ENCODE measurements around the gene ADAM17.

Gene ADAM17

GRCh38 chr2:9524291-9524690 is 31.3 kb downstream of the ADAM17 start:
- no peak overlapping the region for H3K4me2 ChIP-seq (ENCODE audit: insufficient read depth, low read length, poor library complexity, severe bottlenecking)
- H3K27me3 ChIP-seq (ENCODE audit: control insufficient read depth in 3 of 3, insufficient read depth in 3 of 3, low read depth in 1 of 3, low read length in 3 of 3): no peaks in the 10 kb centered on the region
- H3K4ac ChIP-seq (ENCODE audit: low read length): no peak overlapping the region
- H3K4me3 ChIP-seq (ENCODE audit: low read length in 2 of 2): no peak overlapping the region
- H2BK15ac ChIP-seq (ENCODE audit: low read length): no peak overlapping the region
- H2AK5ac ChIP-seq (ENCODE audit: low read depth, low read length): no peak overlapping the region
- no peak overlapping the region for H3K23ac ChIP-seq (ENCODE audit: low read depth, low read length, poor library complexity)
- H3K27ac ChIP-seq (replicated peaks; ENCODE audit: low read length): no peak overlapping the region
- H4K91ac ChIP-seq (ENCODE audit: low read depth, low read length, poor library complexity): no peak overlapping the region
- no peak overlapping the region for H3K14ac ChIP-seq (ENCODE audit: low read length)
- H2BK5ac ChIP-seq (ENCODE audit: low read length): no peak overlapping the region
- H3K9ac ChIP-seq (ENCODE audit: low read depth, low read length, poor library complexity): no peak overlapping the region
- H2BK120ac ChIP-seq (ENCODE audit: low read depth, low read length): no peak overlapping the region
- H4K8ac ChIP-seq (ENCODE audit: low read depth, low read length): no peak overlapping the region
- WGBS, 2 donors (ENCODE audit: extremely low coverage in 2 of 2, insufficient read length in 2 of 2, insufficient replicate concordance in 1 of 2): no CpG with 5 or more reads among the region's 8 CpGs
- H3K36me3 ChIP-seq (replicated peaks in 1 of 2; ENCODE audit: control insufficient read depth in 2 of 2, insufficient read depth in 2 of 2, low read length in 2 of 2): peaks cover 7 to 95% of the 10 kb centered on the region in 2 donors
- H3K18ac ChIP-seq (ENCODE audit: low read length): no peak overlapping the region
- H3K79me1 ChIP-seq (ENCODE audit: low read depth, low read length): no peaks in the 10 kb centered on the region
- no peaks in the 10 kb centered on the region for H3K4me1 ChIP-seq (ENCODE audit: control insufficient read depth in 2 of 2, insufficient read depth in 1 of 2, low read depth in 1 of 2, low read length in 2 of 2)
- no peak overlapping the region for H2AFZ ChIP-seq (ENCODE audit: low read length)
- no peak for DNase-seq (ENCODE audit: low spot score)
- no peak overlapping the region for H2BK12ac ChIP-seq (ENCODE audit: low read length)
- H3K9me3 ChIP-seq (replicated peaks in 1 of 2; ENCODE audit: control insufficient read depth in 2 of 2, insufficient read depth in 1 of 2, low read depth in 1 of 2, low read length in 2 of 2): peaks cover 0 to 6% of the 10 kb centered on the region in 2 donors

GRCh38 chr2:9519250-9519649 is 36.4 kb downstream of the ADAM17 start:
- Histone ChIP-seq H4K8ac (ENCODE audit: low read depth, low read length) (no peak overlapping the region), H3K18ac (ENCODE audit: low read length) (no peak overlapping the region), H3K9ac (ENCODE audit: low read depth, low read length, poor library complexity) (no peak overlapping the region), H3K9me3 (replicated peaks in 1 of 2; ENCODE audit: control insufficient read depth in 2 of 2, insufficient read depth in 1 of 2, low read depth in 1 of 2, low read length in 2 of 2) (peaks cover 0 to 6% of the 10 kb centered on the region in 2 donors), H3K4me3 (ENCODE audit: low read length in 2 of 2) (no peak overlapping the region), H3K4me2 (ENCODE audit: insufficient read depth, low read length, poor library complexity, severe bottlenecking) (no peak overlapping the region), H4K91ac (ENCODE audit: low read depth, low read length, poor library complexity) (no peak overlapping the region), H3K27me3 (ENCODE audit: control insufficient read depth in 3 of 3, insufficient read depth in 3 of 3, low read depth in 1 of 3, low read length in 3 of 3) (no peaks in the 10 kb centered on the region), H3K79me1 (ENCODE audit: low read depth, low read length) (peaks cover 2% of the 10 kb centered on the region), H2BK120ac (ENCODE audit: low read depth, low read length) (no peak overlapping the region), H3K4me1 (ENCODE audit: control insufficient read depth in 2 of 2, insufficient read depth in 1 of 2, low read depth in 1 of 2, low read length in 2 of 2) (no peaks in the 10 kb centered on the region), H3K14ac (ENCODE audit: low read length) (no peak overlapping the region), H2AFZ (ENCODE audit: low read length) (no peak overlapping the region), H3K4ac (ENCODE audit: low read length) (no peak overlapping the region), H2BK5ac (ENCODE audit: low read length) (no peak overlapping the region), H3K27ac (replicated peaks; ENCODE audit: low read length) (no peak overlapping the region), H2BK12ac (ENCODE audit: low read length) (no peak overlapping the region), H2BK15ac (ENCODE audit: low read length) (no peak overlapping the region), H3K36me3 (replicated peaks in 1 of 2; ENCODE audit: control insufficient read depth in 2 of 2, insufficient read depth in 2 of 2, low read length in 2 of 2) (peaks cover 15 to 92% of the 10 kb centered on the region in 2 donors), H3K23ac (ENCODE audit: low read depth, low read length, poor library complexity) (no peak overlapping the region), H2AK5ac (ENCODE audit: low read depth, low read length) (no peak overlapping the region)
- no CpG with 5 or more reads among the region's 2 CpGs for WGBS, 2 donors (ENCODE audit: extremely low coverage in 2 of 2, insufficient read length in 2 of 2, insufficient replicate concordance in 1 of 2)
- DNase-seq (ENCODE audit: low spot score): no peak

DNA sequence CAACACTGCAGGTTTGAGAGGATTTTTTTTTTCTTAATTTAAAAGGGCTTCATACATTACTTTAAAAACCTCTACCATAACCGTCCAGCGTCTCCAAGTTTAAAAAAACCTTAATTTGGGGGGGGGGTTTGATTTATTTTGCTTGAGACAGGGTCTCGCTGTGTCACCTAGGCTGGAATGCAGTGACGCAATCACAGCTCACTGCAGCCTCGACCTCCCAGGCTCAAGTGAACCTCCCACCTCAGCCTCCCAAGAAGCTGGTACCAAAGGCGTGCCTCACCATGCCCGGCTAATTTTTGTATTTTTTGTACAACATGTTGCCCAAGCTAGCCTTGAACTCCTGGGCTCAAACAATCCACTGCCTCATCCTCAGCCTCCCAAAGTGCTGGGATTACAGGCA is 36.9 kb downstream of the ADAM17 start:
- WGBS, 2 donors (ENCODE audit: extremely low coverage in 2 of 2, insufficient read length in 2 of 2, insufficient replicate concordance in 1 of 2): no CpG with 5 or more reads among the region's 7 CpGs
- Histone ChIP-seq H3K36me3 (replicated peaks in 1 of 2; ENCODE audit: control insufficient read depth in 2 of 2, insufficient read depth in 2 of 2, low read length in 2 of 2) (peaks cover 15 to 88% of the 10 kb centered on the region in 2 donors), H3K27me3 (ENCODE audit: control insufficient read depth in 3 of 3, insufficient read depth in 3 of 3, low read depth in 1 of 3, low read length in 3 of 3) (no peaks in the 10 kb centered on the region)

DNA sequence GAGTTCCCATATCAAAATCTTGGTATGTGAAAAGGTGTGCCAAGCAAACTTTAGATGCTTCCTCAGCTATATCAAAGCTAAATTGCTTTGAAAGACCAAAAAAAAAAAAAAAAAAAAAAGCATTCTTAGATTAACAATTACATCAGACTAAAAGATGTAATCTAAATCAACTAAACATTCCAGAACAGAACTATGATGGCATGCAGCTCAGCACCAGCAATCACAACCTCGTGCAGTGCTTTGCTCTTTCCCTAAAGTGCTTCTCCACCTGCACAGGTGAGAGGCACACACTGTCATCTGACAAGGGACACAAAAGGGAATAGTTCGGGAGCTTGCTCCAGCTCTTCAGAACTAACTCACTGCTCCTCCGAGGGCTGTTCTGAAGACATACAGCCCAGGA is 37.5 kb downstream of the ADAM17 start:
- Histone ChIP-seq H3K27me3 (ENCODE audit: control insufficient read depth in 3 of 3, insufficient read depth in 3 of 3, low read depth in 1 of 3, low read length in 3 of 3) (no peaks in the 10 kb centered on the region), H4K91ac (ENCODE audit: low read depth, low read length, poor library complexity) (no peak overlapping the region), H3K9ac (ENCODE audit: low read depth, low read length, poor library complexity) (no peak overlapping the region), H3K9me3 (replicated peaks in 1 of 2; ENCODE audit: control insufficient read depth in 2 of 2, insufficient read depth in 1 of 2, low read depth in 1 of 2, low read length in 2 of 2) (peaks cover 0 to 6% of the 10 kb centered on the region in 2 donors), H3K18ac (ENCODE audit: low read length) (no peak overlapping the region), H2AK5ac (ENCODE audit: low read depth, low read length) (no peak overlapping the region), H2BK120ac (ENCODE audit: low read depth, low read length) (no peak overlapping the region), H3K4me2 (ENCODE audit: insufficient read depth, low read length, poor library complexity, severe bottlenecking) (no peak overlapping the region), H3K23ac (ENCODE audit: low read depth, low read length, poor library complexity) (no peak overlapping the region), H2BK5ac (ENCODE audit: low read length) (no peak overlapping the region), H3K36me3 (replicated peaks in 1 of 2; ENCODE audit: control insufficient read depth in 2 of 2, insufficient read depth in 2 of 2, low read length in 2 of 2) (peaks cover 18 to 88% of the 10 kb centered on the region in 2 donors), H3K4me3 (ENCODE audit: low read length in 2 of 2) (no peak overlapping the region), H2AFZ (ENCODE audit: low read length) (no peak overlapping the region), H3K4ac (ENCODE audit: low read length) (no peak overlapping the region), H2BK12ac (ENCODE audit: low read length) (no peak overlapping the region), H4K8ac (ENCODE audit: low read depth, low read length) (no peak overlapping the region), H2BK15ac (ENCODE audit: low read length) (no peak overlapping the region), H3K27ac (replicated peaks; ENCODE audit: low read length) (no peak overlapping the region), H3K14ac (ENCODE audit: low read length) (no peak overlapping the region), H3K79me1 (ENCODE audit: low read depth, low read length) (peaks cover 2% of the 10 kb centered on the region), H3K4me1 (ENCODE audit: control insufficient read depth in 2 of 2, insufficient read depth in 1 of 2, low read depth in 1 of 2, low read length in 2 of 2) (no peaks in the 10 kb centered on the region)
- DNase-seq (ENCODE audit: low spot score): no peak
- WGBS, 2 donors (ENCODE audit: extremely low coverage in 2 of 2, insufficient read length in 2 of 2, insufficient replicate concordance in 1 of 2): no CpG with 5 or more reads among the region's 3 CpGs

More for the DNA sequence above, 36.9 kb downstream of the ADAM17 start:
- Histone ChIP-seq H2BK5ac (ENCODE audit: low read length) (no peak overlapping the region), H3K4me2 (ENCODE audit: insufficient read depth, low read length, poor library complexity, severe bottlenecking) (no peak overlapping the region), H3K4me3 (ENCODE audit: low read length in 2 of 2) (no peak overlapping the region), H2AK5ac (ENCODE audit: low read depth, low read length) (no peak overlapping the region), H3K4ac (ENCODE audit: low read length) (no peak overlapping the region), H3K9ac (ENCODE audit: low read depth, low read length, poor library complexity) (no peak overlapping the region), H2AFZ (ENCODE audit: low read length) (no peak overlapping the region), H3K79me1 (ENCODE audit: low read depth, low read length) (peaks cover 2% of the 10 kb centered on the region), H2BK15ac (ENCODE audit: low read length) (no peak overlapping the region), H2BK12ac (ENCODE audit: low read length) (no peak overlapping the region), H3K14ac (ENCODE audit: low read length) (no peak overlapping the region), H3K9me3 (replicated peaks in 1 of 2; ENCODE audit: control insufficient read depth in 2 of 2, insufficient read depth in 1 of 2, low read depth in 1 of 2, low read length in 2 of 2) (peaks cover 0 to 6% of the 10 kb centered on the region in 2 donors), H3K4me1 (ENCODE audit: control insufficient read depth in 2 of 2, insufficient read depth in 1 of 2, low read depth in 1 of 2, low read length in 2 of 2) (no peaks in the 10 kb centered on the region), H4K91ac (ENCODE audit: low read depth, low read length, poor library complexity) (no peak overlapping the region), H4K8ac (ENCODE audit: low read depth, low read length) (no peak overlapping the region), H2BK120ac (ENCODE audit: low read depth, low read length) (no peak overlapping the region), H3K23ac (ENCODE audit: low read depth, low read length, poor library complexity) (no peak overlapping the region), H3K27ac (replicated peaks; ENCODE audit: low read length) (no peak overlapping the region), H3K18ac (ENCODE audit: low read length) (no peak overlapping the region)
- DNase-seq (ENCODE audit: low spot score): no peak

All from neuronal stem cell (in vitro differentiated cells).